ENCODE measurements around the gene LRP1. TPM values are rescaled to one million over a fixed set of nuclear protein-coding genes. Genes with fewer than 3 reads are reported as not detected.

LRP1 gene
- polyA plus RNA-seq, 1 donor (not counting 4 experiments of a cell fraction or from before 2014, with no cell fraction given) = 4.9 TPM

DNA sequence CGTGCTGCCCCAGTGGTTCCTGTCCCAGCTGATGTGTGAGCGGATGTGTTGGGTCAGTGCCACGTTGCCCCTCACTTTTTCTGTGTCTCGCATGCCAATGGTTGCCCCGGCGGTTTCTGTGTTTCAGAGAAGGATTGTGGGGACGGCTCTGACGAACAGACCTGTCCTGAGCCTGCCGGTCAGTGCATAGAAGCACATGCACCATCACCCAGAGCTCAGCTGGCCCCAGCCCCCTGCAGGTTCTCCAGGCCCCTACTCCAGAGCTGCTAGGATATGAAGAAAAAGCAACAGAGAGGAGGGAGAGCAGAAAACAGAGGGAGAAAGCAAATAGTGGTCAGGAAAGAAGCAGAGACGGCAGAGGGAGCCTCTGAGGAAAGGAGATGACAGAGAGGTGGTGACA, 39.8 kb downstream of the LRP1 start:
- Histone ChIP-seq H3K36me3 (ENCODE audit: control insufficient read depth in 2 of 2, extremely low read depth in 1 of 2, insufficient read depth in 2 of 2, low read length in 2 of 2) (peaks cover 0 to 15% of the 10 kb centered on the region in 2 experiments), H3K4me2 (ENCODE audit: control insufficient read depth, extremely low read depth, insufficient read depth, low read depth, low read length) (no peak overlapping the region), H3K4me1 (ENCODE audit: control insufficient read depth, extremely low read depth, insufficient read depth, low read length) (peaks cover 52% of the 10 kb centered on the region), H3K79me2 (ENCODE audit: control insufficient read depth, insufficient read depth, low read length) (no peaks in the 10 kb centered on the region), H3K9ac (ENCODE audit: control insufficient read depth, extremely low read depth, insufficient read depth, low read length) (peak overlapping the region; percentile 57), H2AFZ (ENCODE audit: control insufficient read depth, low read length) (no peak overlapping the region), H3K27ac (ENCODE audit: control insufficient read depth, insufficient read depth, low read length) (peak overlapping the region; percentile 69), H3K9me1 (ENCODE audit: control insufficient read depth, extremely low read depth, insufficient read depth, low read length) (no peaks in the 10 kb centered on the region), H3K27me3 (ENCODE audit: control insufficient read depth, extremely low read depth, insufficient read depth, low read length) (no peaks in the 10 kb centered on the region), H3K9me3 (ENCODE audit: control insufficient read depth, low read depth, low read length) (no peaks in the 10 kb centered on the region), H3K4me3 (ENCODE audit: control insufficient read depth in 2 of 3, extremely low read depth in 1 of 3, insufficient read depth in 2 of 3, low read depth in 1 of 3, low read length in 3 of 3) (no peak overlapping the region), H4K20me1 (ENCODE audit: control insufficient read depth, extremely low read depth, insufficient read depth, low read length) (no peaks in the 10 kb centered on the region)
- dilution Hi-C loops (cut with MboI; ENCODE audit: extremely low pct_ligation_motif_present, low sequenced_read_pairs) = no loop called here
- TF ChIP-seq, protein P1, sequence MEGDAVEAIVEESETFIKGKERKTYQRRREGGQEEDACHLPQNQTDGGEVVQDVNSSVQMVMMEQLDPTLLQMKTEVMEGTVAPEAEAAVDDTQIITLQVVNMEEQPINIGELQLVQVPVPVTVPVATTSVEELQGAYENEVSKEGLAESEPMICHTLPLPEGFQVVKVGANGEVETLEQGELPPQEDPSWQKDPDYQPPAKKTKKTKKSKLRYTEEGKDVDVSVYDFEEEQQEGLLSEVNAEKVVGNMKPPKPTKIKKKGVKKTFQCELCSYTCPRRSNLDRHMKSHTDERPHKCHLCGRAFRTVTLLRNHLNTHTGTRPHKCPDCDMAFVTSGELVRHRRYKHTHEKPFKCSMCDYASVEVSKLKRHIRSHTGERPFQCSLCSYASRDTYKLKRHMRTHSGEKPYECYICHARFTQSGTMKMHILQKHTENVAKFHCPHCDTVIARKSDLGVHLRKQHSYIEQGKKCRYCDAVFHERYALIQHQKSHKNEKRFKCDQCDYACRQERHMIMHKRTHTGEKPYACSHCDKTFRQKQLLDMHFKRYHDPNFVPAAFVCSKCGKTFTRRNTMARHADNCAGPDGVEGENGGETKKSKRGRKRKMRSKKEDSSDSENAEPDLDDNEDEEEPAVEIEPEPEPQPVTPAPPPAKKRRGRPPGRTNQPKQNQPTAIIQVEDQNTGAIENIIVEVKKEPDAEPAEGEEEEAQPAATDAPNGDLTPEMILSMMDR (optimal IDR thresholded peaks at IDR 0.05 in 1 of 3, IDR thresholded peaks at IDR 0.05 in 1 of 3, conservative IDR thresholded peaks at IDR 0.05 in 1 of 3; ENCODE audit: extremely low read depth in 1 of 3, insufficient read depth in 2 of 3, low read length in 3 of 3) = no peak
- TF ChIP-seq EZH2 (IDR thresholded peaks at IDR 0.05; ENCODE audit: low read length) = no peak
- DNase-seq (ENCODE audit: low read depth, low spot score) (no peak), FAIRE-seq (no peak)

DNA sequence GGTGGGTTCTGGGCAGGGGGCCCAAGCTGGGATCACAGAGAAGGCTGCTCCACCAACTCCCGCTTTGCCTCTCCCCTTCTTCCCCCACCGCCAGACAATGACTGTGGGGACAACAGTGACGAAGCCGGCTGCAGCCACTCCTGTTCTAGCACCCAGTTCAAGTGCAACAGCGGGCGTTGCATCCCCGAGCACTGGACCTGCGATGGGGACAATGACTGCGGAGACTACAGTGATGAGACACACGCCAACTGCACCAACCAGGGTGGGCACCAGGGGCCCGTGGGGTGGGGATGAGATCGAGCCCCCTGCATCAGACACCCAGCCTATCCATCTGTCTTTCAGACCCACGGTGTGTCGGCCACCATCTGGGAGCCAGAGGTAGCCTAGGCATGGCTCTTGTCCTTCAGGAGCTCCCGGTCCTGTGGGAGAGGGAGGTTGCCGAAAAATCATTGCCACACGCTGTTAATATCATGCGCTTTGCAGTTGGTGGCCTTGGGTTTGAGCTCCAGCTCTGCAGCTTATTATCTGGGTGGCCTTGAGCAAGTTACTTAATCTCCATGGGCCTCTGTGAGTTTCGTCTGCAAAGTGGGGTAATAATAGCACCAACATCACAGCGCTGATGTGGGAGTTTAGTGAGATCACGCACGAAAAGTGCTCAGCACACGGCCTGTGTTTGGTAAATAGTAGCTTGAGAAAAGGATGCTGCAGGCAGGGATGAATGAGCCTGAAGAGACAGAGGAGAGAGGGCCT, 40.9 kb downstream of the LRP1 start:
- H3K9me3 ChIP-seq (ENCODE audit: control insufficient read depth, low read depth, low read length) = no peaks in the 10 kb centered on the region
- H3K4me2 ChIP-seq (ENCODE audit: control insufficient read depth, extremely low read depth, insufficient read depth, low read depth, low read length) = no peak overlapping the region
- H3K9ac ChIP-seq (ENCODE audit: control insufficient read depth, extremely low read depth, insufficient read depth, low read length) = no peak overlapping the region
- no peak overlapping the region for H3K4me3 ChIP-seq (ENCODE audit: control insufficient read depth in 2 of 3, extremely low read depth in 1 of 3, insufficient read depth in 2 of 3, low read depth in 1 of 3, low read length in 3 of 3)
- no peaks in the 10 kb centered on the region for H3K79me2 ChIP-seq (ENCODE audit: control insufficient read depth, insufficient read depth, low read length)
- no peaks in the 10 kb centered on the region for H3K27me3 ChIP-seq (ENCODE audit: control insufficient read depth, extremely low read depth, insufficient read depth, low read length)
- dilution Hi-C loops (cut with MboI; ENCODE audit: extremely low pct_ligation_motif_present, low sequenced_read_pairs) = no loop called here
- no peaks in the 10 kb centered on the region for H4K20me1 ChIP-seq (ENCODE audit: control insufficient read depth, extremely low read depth, insufficient read depth, low read length)
- TF ChIP-seq EZH2 (IDR thresholded peaks at IDR 0.05; ENCODE audit: low read length) = no peak
- TF ChIP-seq, protein P1 (optimal IDR thresholded peaks at IDR 0.05 in 1 of 3, IDR thresholded peaks at IDR 0.05 in 1 of 3, conservative IDR thresholded peaks at IDR 0.05 in 1 of 3; ENCODE audit: extremely low read depth in 1 of 3, insufficient read depth in 2 of 3, low read length in 3 of 3) = no peak
- H3K9me1 ChIP-seq (ENCODE audit: control insufficient read depth, extremely low read depth, insufficient read depth, low read length) = no peaks in the 10 kb centered on the region
- peaks cover 0 to 22% of the 10 kb centered on the region in 2 experiments for H3K36me3 ChIP-seq (ENCODE audit: control insufficient read depth in 2 of 2, extremely low read depth in 1 of 2, insufficient read depth in 2 of 2, low read length in 2 of 2)
- H3K4me1 ChIP-seq (ENCODE audit: control insufficient read depth, extremely low read depth, insufficient read depth, low read length) = peaks cover 52% of the 10 kb centered on the region
- H2AFZ ChIP-seq (ENCODE audit: control insufficient read depth, low read length) = no peak overlapping the region
- FAIRE-seq (no peak), DNase-seq (ENCODE audit: low read depth, low spot score) (no peak)
- no peak overlapping the region for H3K27ac ChIP-seq (ENCODE audit: control insufficient read depth, insufficient read depth, low read length)
